ENCODE measurements around the gene DGKZ. TPM values are rescaled to one million over a fixed set of nuclear protein-coding genes. Genes with fewer than 3 reads are reported as not detected.

Gene DGKZ
- total and polyA plus RNA-seq, 2 experiments from 2014 or later: 21.4 to 62.7 TPM

- H3K27ac ChIP-seq: no peak overlapping the region
- in situ Hi-C loops (cut with MboI): no loop called here
- peaks cover 6% of the 10 kb centered on the region; the same call in 1 of the 2 replicates for H3K4me1 ChIP-seq (ENCODE audit: insufficient read depth)
- H3K9me3 ChIP-seq (ENCODE audit: low read depth): no peaks in the 10 kb centered on the region
- no peaks in the 10 kb centered on the region for H3K9me2 ChIP-seq (ENCODE audit: insufficient read depth)
- no peaks in the 10 kb centered on the region for H3K27me3 ChIP-seq (replicated peaks; ENCODE audit: insufficient read depth)
- no peak overlapping the region for H3K4me3 ChIP-seq
- WGBS, 2 experiments (ENCODE audit: low coverage in 1 of 2, low lambda C conversion rate in 2 of 2, missing lambda C conversion rate in 2 of 2): 72 to 73% methylated on average over 3 of the region's 3 CpGs
- H3K79me2 ChIP-seq (ENCODE audit: insufficient read depth): peaks cover 10% of the 10 kb centered on the region
- no peaks in the 10 kb centered on the region for H3F3A ChIP-seq (ENCODE audit: insufficient read depth)
- H3K36me3 ChIP-seq (ENCODE audit: low read depth): no peaks in the 10 kb centered on the region
- no peak overlapping the region for H3K9ac ChIP-seq
- H2AFZ ChIP-seq: no peak overlapping the region
- H4K20me1 ChIP-seq (ENCODE audit: insufficient read depth): no peaks in the 10 kb centered on the region
- DNase-seq: no peak
- TF ChIP-seq EZH2 (IDR thresholded peaks at IDR 0.05; ENCODE audit: insufficient read depth, poor library complexity, severe bottlenecking) (no peak), EZH2phosphoT487 (IDR thresholded peaks at IDR 0.05; ENCODE audit: insufficient read depth, low read depth) (no peak)
- H3K4me2 ChIP-seq (ENCODE audit: unreplicated experiment): no peak overlapping the region
Measured at GRCh38 chr11:46343520-46343919, 3.7 kb upstream of the DGKZ start.

GRCh38 chr11:46345131-46345597 is 2.1 kb upstream of the DGKZ start:
- H3K27ac ChIP-seq: no peak overlapping the region
- no peak for TF ChIP-seq EZH2 (IDR thresholded peaks at IDR 0.05; ENCODE audit: insufficient read depth, poor library complexity, severe bottlenecking)
- no peak for TF ChIP-seq EZH2phosphoT487 (IDR thresholded peaks at IDR 0.05; ENCODE audit: insufficient read depth, low read depth)
- in situ Hi-C loops (cut with MboI): no loop called here
- no peaks in the 10 kb centered on the region for H3K9me3 ChIP-seq (ENCODE audit: low read depth)
- no peaks in the 10 kb centered on the region for H3F3A ChIP-seq (ENCODE audit: insufficient read depth)
- H3K4me1 ChIP-seq (ENCODE audit: insufficient read depth): peaks cover 9% of the 10 kb centered on the region; the same call in 1 of the 2 replicates
- H3K36me3 ChIP-seq (ENCODE audit: low read depth): no peaks in the 10 kb centered on the region
- H3K27me3 ChIP-seq (replicated peaks; ENCODE audit: insufficient read depth): no peaks in the 10 kb centered on the region
- no peaks in the 10 kb centered on the region for H4K20me1 ChIP-seq (ENCODE audit: insufficient read depth)
- no peaks in the 10 kb centered on the region for H3K9me2 ChIP-seq (ENCODE audit: insufficient read depth)
- no peak overlapping the region for H3K4me2 ChIP-seq (ENCODE audit: unreplicated experiment)
- H3K79me2 ChIP-seq (ENCODE audit: insufficient read depth): peaks cover 25% of the 10 kb centered on the region
- WGBS, 2 experiments (ENCODE audit: low coverage in 1 of 2, low lambda C conversion rate in 2 of 2, missing lambda C conversion rate in 2 of 2): 84 to 86% methylated on average over 19 to 20 of the region's 20 CpGs
- H3K9ac ChIP-seq: no peak overlapping the region
- DNase-seq: no peak
- no peak overlapping the region for H3K4me3 ChIP-seq
- H2AFZ ChIP-seq: no peak overlapping the region

GRCh38 chr11:46345881-46346484 is 1.3 kb upstream of the DGKZ start:
- no peaks in the 10 kb centered on the region for H4K20me1 ChIP-seq (ENCODE audit: insufficient read depth)
- H3K36me3 ChIP-seq (ENCODE audit: low read depth): no peaks in the 10 kb centered on the region
- H3K27me3 ChIP-seq (replicated peaks; ENCODE audit: insufficient read depth): no peaks in the 10 kb centered on the region
- no peak overlapping the region for H2AFZ ChIP-seq
- H3K9me2 ChIP-seq (ENCODE audit: insufficient read depth): no peaks in the 10 kb centered on the region
- in situ Hi-C loops (cut with MboI): no loop called here
- H3F3A ChIP-seq (ENCODE audit: insufficient read depth): no peaks in the 10 kb centered on the region
- H3K9me3 ChIP-seq (ENCODE audit: low read depth): no peaks in the 10 kb centered on the region
- H3K79me2 ChIP-seq (ENCODE audit: insufficient read depth): peaks cover 31% of the 10 kb centered on the region
- no peak overlapping the region for H3K4me3 ChIP-seq
- no peak for DNase-seq
- 84 to 85% methylated on average over 9 to 10 of the region's 10 CpGs for WGBS, 2 experiments (ENCODE audit: low coverage in 1 of 2, low lambda C conversion rate in 2 of 2, missing lambda C conversion rate in 2 of 2)
- TF ChIP-seq EZH2phosphoT487 (IDR thresholded peaks at IDR 0.05; ENCODE audit: insufficient read depth, low read depth): no peak
- no peak for TF ChIP-seq EZH2 (IDR thresholded peaks at IDR 0.05; ENCODE audit: insufficient read depth, poor library complexity, severe bottlenecking)
- H3K4me1 ChIP-seq (ENCODE audit: insufficient read depth): peaks cover 9% of the 10 kb centered on the region; the same call in 1 of the 2 replicates
- H3K4me2 ChIP-seq (ENCODE audit: unreplicated experiment): no peak overlapping the region
- no peak overlapping the region for H3K9ac ChIP-seq
- no peak overlapping the region for H3K27ac ChIP-seq

GRCh38 chr11:46347637-46348311 is 511 bp downstream of the DGKZ start:
- peak; percentile 57 for DNase-seq
- TF ChIP-seq EZH2phosphoT487 (IDR thresholded peaks at IDR 0.05; ENCODE audit: insufficient read depth, low read depth) (no peak), EZH2 (IDR thresholded peaks at IDR 0.05; ENCODE audit: insufficient read depth, poor library complexity, severe bottlenecking) (no peak)
- peak overlapping the region; percentile 85 for H3K9ac ChIP-seq
- in situ Hi-C loops (cut with MboI): no loop called here
- H3K4me2 ChIP-seq (ENCODE audit: unreplicated experiment): peak overlapping the region; percentile 92
- WGBS, 2 experiments (ENCODE audit: low coverage in 1 of 2, low lambda C conversion rate in 2 of 2, missing lambda C conversion rate in 2 of 2): 15 to 31% methylated on average over 39 to 53 of the region's 63 CpGs
- H3K36me3 ChIP-seq (ENCODE audit: low read depth): no peaks in the 10 kb centered on the region
- H2AFZ ChIP-seq: peak overlapping the region; percentile 48
- H3K79me2 ChIP-seq (ENCODE audit: insufficient read depth): peaks cover 49% of the 10 kb centered on the region
- no peaks in the 10 kb centered on the region for H4K20me1 ChIP-seq (ENCODE audit: insufficient read depth)
- H3K9me2 ChIP-seq (ENCODE audit: insufficient read depth): no peaks in the 10 kb centered on the region
- H3K27me3 ChIP-seq (replicated peaks; ENCODE audit: insufficient read depth): no peaks in the 10 kb centered on the region
- H3F3A ChIP-seq (ENCODE audit: insufficient read depth): no peaks in the 10 kb centered on the region
- H3K4me3 ChIP-seq: peak overlapping the region; percentile 78
- no peak overlapping the region for H3K27ac ChIP-seq
- H3K9me3 ChIP-seq (ENCODE audit: low read depth): no peaks in the 10 kb centered on the region
- peaks cover 9% of the 10 kb centered on the region; the same call in 1 of the 2 replicates for H3K4me1 ChIP-seq (ENCODE audit: insufficient read depth)

All from GM23248 (cell line).